ENCODE measurements around the gene SYDE1. TPM values are rescaled to one million over a fixed set of nuclear protein-coding genes. Genes with fewer than 3 reads are reported as not detected.

SYDE1 gene
- total and polyA plus RNA-seq, 2 donors (not counting 1 experiment from before 2014, with no cell fraction given), result not detected

DNA sequence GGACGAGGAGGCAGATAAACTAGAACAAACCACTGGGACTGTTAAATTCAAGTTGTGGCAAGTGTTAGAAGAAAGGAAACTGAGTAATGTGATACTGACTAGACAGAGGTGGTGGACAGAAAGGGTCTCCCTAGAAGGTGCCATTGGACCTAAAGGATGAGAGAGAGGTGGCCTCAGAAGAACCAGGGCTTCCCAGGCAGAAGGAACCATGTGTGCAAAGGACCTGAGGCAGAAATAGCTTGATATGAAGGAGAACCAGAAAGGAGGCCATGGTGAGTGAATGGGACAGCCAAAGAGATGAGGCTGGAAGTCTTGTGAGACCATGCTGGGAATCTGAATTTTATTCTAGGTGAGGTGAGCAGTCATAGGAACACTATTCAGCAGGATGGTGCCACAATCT lies 2.8 kb upstream of the SYDE1 start:
- no peak for DNase-seq
- Mint-ChIP-seq H3K4me3 (no peak overlapping the region), H3K9me3 (ENCODE audit: insufficient read depth) (peaks cover 10% of the 10 kb centered on the region), H3K27me3 (peaks cover 44% of the 10 kb centered on the region), H3K27ac (no peak overlapping the region), H3K4me1 (peaks cover 13% of the 10 kb centered on the region)
- ChIA-PET POLR2A (no interaction called here), CTCF (interaction anchor here (0.6 kb wide), 1 partner anchor 13 kb away, joined by 4 read pairs; no protein-coding TSS in a partner anchor)
- no peak overlapping the region for H3K27ac ChIP-seq (ENCODE audit: low read length in 2 of 2)
- intact Hi-C loops (cut with micrococcal nuclease), result no loop called here
- H3K4me3 ChIP-seq (ENCODE audit: control extremely low read depth in 1 of 5, extremely low read depth in 1 of 5, insufficient read depth in 1 of 5, low read depth in 2 of 5, low read length in 4 of 5), result no peak overlapping the region
- no peak overlapping the region for H3K4me2 ChIP-seq (replicated peaks; ENCODE audit: low read depth, low read length, poor library complexity, severe bottlenecking)
- no peaks in the 10 kb centered on the region for H3K36me3 ChIP-seq (replicated peaks in 1 of 2; ENCODE audit: control extremely low read depth in 1 of 2, control insufficient read depth in 1 of 2, extremely low read depth in 1 of 2, insufficient read depth in 2 of 2, low read length in 1 of 2)
- peaks cover 13% of the 10 kb centered on the region in 2 donors for H3K4me1 ChIP-seq (ENCODE audit: control insufficient read depth in 2 of 2, insufficient read depth in 2 of 2, low read length in 2 of 2)
- H3K27me3 ChIP-seq (replicated peaks in 1 of 4; ENCODE audit: control extremely low read depth in 1 of 4, control insufficient read depth in 3 of 4, insufficient read depth in 4 of 4, low read length in 3 of 4), result peaks cover 0 to 43% (median 20%) of the 10 kb centered on the region in 4 experiments
- no CpG with 5 or more reads among the region's 1 CpG for WGBS (ENCODE audit: insufficient coverage)
- H3K9ac ChIP-seq (ENCODE audit: low read length), result no peak overlapping the region
- TF ChIP-seq EZH2 (IDR thresholded peaks at IDR 0.05; ENCODE audit: borderline replicate concordance, insufficient read depth, low read depth, low read length, poor library complexity, severe bottlenecking), result no peak
- TF ChIP-seq, protein P1, sequence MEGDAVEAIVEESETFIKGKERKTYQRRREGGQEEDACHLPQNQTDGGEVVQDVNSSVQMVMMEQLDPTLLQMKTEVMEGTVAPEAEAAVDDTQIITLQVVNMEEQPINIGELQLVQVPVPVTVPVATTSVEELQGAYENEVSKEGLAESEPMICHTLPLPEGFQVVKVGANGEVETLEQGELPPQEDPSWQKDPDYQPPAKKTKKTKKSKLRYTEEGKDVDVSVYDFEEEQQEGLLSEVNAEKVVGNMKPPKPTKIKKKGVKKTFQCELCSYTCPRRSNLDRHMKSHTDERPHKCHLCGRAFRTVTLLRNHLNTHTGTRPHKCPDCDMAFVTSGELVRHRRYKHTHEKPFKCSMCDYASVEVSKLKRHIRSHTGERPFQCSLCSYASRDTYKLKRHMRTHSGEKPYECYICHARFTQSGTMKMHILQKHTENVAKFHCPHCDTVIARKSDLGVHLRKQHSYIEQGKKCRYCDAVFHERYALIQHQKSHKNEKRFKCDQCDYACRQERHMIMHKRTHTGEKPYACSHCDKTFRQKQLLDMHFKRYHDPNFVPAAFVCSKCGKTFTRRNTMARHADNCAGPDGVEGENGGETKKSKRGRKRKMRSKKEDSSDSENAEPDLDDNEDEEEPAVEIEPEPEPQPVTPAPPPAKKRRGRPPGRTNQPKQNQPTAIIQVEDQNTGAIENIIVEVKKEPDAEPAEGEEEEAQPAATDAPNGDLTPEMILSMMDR (IDR thresholded peaks at IDR 0.05), result no peak
- H2AFZ ChIP-seq (ENCODE audit: insufficient read depth, low read depth, low read length, poor library complexity, severe bottlenecking), result no peak overlapping the region
- ATAC-seq (ENCODE audit: low read depth), result no peak
- H3K79me2 ChIP-seq (ENCODE audit: control insufficient read depth, insufficient read depth, low read length), result no peaks in the 10 kb centered on the region
- peaks cover 4 to 41% (median 13%) of the 10 kb centered on the region in 3 donors for H3K9me3 ChIP-seq (ENCODE audit: control extremely low read depth in 1 of 3, control insufficient read depth in 2 of 3, insufficient read depth in 1 of 3, low read length in 2 of 3)
- no peaks in the 10 kb centered on the region for H4K20me1 ChIP-seq (ENCODE audit: control insufficient read depth, insufficient read depth, low read length, poor library complexity, severe bottlenecking)

DNA sequence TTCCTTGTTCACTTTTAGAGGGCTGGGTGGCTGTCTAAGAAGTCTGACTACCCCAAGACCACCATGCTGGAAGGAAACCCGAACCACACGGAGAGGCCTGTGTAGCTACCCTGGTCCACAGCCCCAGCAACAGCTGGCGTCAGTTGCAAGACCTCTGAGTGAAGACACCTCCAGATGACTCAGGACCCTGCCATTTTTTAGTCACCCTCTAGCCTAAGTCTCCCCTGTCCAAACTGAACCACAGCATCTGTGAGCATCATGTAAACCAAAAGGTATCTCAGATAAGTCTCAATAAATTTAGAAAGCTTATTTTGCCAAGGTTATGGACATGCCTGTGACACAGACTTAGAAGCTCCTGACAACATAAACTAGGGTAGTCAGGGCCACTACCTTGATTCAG lies 2.2 kb upstream of the SYDE1 start:
- no peak for TF ChIP-seq EZH2 (IDR thresholded peaks at IDR 0.05; ENCODE audit: borderline replicate concordance, insufficient read depth, low read depth, low read length, poor library complexity, severe bottlenecking)
- Histone ChIP-seq H4K20me1 (ENCODE audit: control insufficient read depth, insufficient read depth, low read length, poor library complexity, severe bottlenecking) (no peaks in the 10 kb centered on the region), H3K9me3 (ENCODE audit: control extremely low read depth in 1 of 3, control insufficient read depth in 2 of 3, insufficient read depth in 1 of 3, low read length in 2 of 3) (peaks cover 4 to 41% (median 13%) of the 10 kb centered on the region in 3 donors), H3K36me3 (replicated peaks in 1 of 2; ENCODE audit: control extremely low read depth in 1 of 2, control insufficient read depth in 1 of 2, extremely low read depth in 1 of 2, insufficient read depth in 2 of 2, low read length in 1 of 2) (no peaks in the 10 kb centered on the region), H3K4me1 (ENCODE audit: control insufficient read depth in 2 of 2, insufficient read depth in 2 of 2, low read length in 2 of 2) (peaks cover 13% of the 10 kb centered on the region in 2 donors), H3K9ac (ENCODE audit: low read length) (no peak overlapping the region), H2AFZ (ENCODE audit: insufficient read depth, low read depth, low read length, poor library complexity, severe bottlenecking) (no peak overlapping the region), H3K79me2 (ENCODE audit: control insufficient read depth, insufficient read depth, low read length) (no peaks in the 10 kb centered on the region), H3K27ac (ENCODE audit: low read length in 2 of 2) (no peak overlapping the region), H3K4me2 (replicated peaks; ENCODE audit: low read depth, low read length, poor library complexity, severe bottlenecking) (no peak overlapping the region), H3K4me3 (ENCODE audit: control extremely low read depth in 1 of 5, extremely low read depth in 1 of 5, insufficient read depth in 1 of 5, low read depth in 2 of 5, low read length in 4 of 5) (no peak overlapping the region), H3K27me3 (replicated peaks in 1 of 4; ENCODE audit: control extremely low read depth in 1 of 4, control insufficient read depth in 3 of 4, insufficient read depth in 4 of 4, low read length in 3 of 4) (peaks cover 0 to 43% (median 20%) of the 10 kb centered on the region in 4 experiments)
- Mint-ChIP-seq H3K9me3 (ENCODE audit: insufficient read depth) (peaks cover 10% of the 10 kb centered on the region), H3K4me3 (no peak overlapping the region), H3K27me3 (peaks cover 44% of the 10 kb centered on the region), H3K4me1 (peaks cover 13% of the 10 kb centered on the region), H3K27ac (no peak overlapping the region)
- CTCF ChIA-PET, result no interaction called here
- no peak for DNase-seq
- POLR2A ChIA-PET, result no interaction called here
- no peak for ATAC-seq (ENCODE audit: low read depth)
- WGBS (ENCODE audit: insufficient coverage), result 96% methylated on average over 3 of the region's 3 CpGs
- intact Hi-C loops (cut with micrococcal nuclease), result no loop called here

Data from B cell (primary cell).